GM12878 (cell line): ENCODE data around the gene MSI2. TPM values are rescaled to one million over a fixed set of nuclear protein-coding genes. Genes with fewer than 3 reads are reported as not detected.

Experiments
- E4F1 ChIP-seq: fragments of 450-650 bp; IDR thresholded peaks from 2 replicates; pipeline ENCODE4 v1.6.1; 2018; ENCODE audit warnings: borderline replicate concordance, mild to moderate bottlenecking; ENCODE audit not compliant: partially characterized antibody
- EGR1 ChIP-seq, 2 experiments: IDR thresholded peaks; 1 replicate in 1 of 2; 2 replicates in 1 of 2; pipeline ENCODE4 v1.6.1; 2011 to 2012; ENCODE audit warnings: low read depth in 2 of 2, low read length in 2 of 2, borderline replicate concordance in 1 of 2, mild to moderate bottlenecking in 1 of 2, moderate library complexity in 1 of 2
- GATAD2B ChIP-seq: fragments of 450-650 bp; conservative IDR thresholded peaks from 2 replicates; pipeline ENCODE4 v1.6.1; 2017; ENCODE audit warnings: low read depth, mild to moderate bottlenecking, moderate library complexity
- MEF2A ChIP-seq: IDR thresholded peaks from 2 replicates; pipeline ENCODE4 v1.6.1; 2011; ENCODE audit warnings: low read depth, mild to moderate bottlenecking, low read length, moderate library complexity; ENCODE audit not compliant: insufficient read depth
- SIN3A ChIP-seq: IDR thresholded peaks from 2 replicates; pipeline ENCODE4 v1.6.1; 2012; ENCODE audit warnings: low read depth, low read length, improper control_type of control experiment
- SMARCA5 ChIP-seq: fragments of 450-650 bp; IDR thresholded peaks from 2 replicates; pipeline ENCODE4 v1.6.1; 2017; ENCODE audit warnings: mild to moderate bottlenecking
- SMC3 ChIP-seq: IDR thresholded peaks from 2 replicates; pipeline ENCODE4 v1.6.1; 2011; ENCODE audit warnings: low read length, improper control_type of control experiment, borderline replicate concordance
- SUZ12 ChIP-seq: fragments of 200-600 bp; sonication (generic); IDR thresholded peaks from one replicate; pipeline ENCODE4 v1.6.1; 2018; ENCODE audit warnings: antibody characterized with exemption, mild to moderate bottlenecking; ENCODE audit not compliant: unreplicated experiment
- TCF7 ChIP-seq: IDR thresholded peaks from 2 replicates; pipeline ENCODE4 v1.6.1; 2014; ENCODE audit warnings: antibody characterized with exemption, borderline replicate concordance
- polyA plus RNA-seq, 11 experiments: library from polyadenylated mRNA; depleted of rRNA in 4 of 11; unstranded in 6 of 11; stranded (reverse) in 5 of 11; fragments of >200 nt; fragmentation: Nextera tagmentation in 4 of 11; fragmentation: Illumina TruSeq in 1 of 11; extraction: Ambion mirVana in 4 of 11; extraction: Trizol in 1 of 11; gene quantifications; 1 replicate in 1 of 11; 2 replicates in 10 of 11; pipeline versions ENCODE4 v1.2.1 to v1.2.3, GENCODE V29; 2011 to 2016; ENCODE audit warnings: inconsistent platforms in 2 of 11, missing spikeins in 2 of 11, low read depth in 1 of 11
- total RNA-seq, 4 experiments: library from RNA; depleted of rRNA in 3 of 4; stranded (reverse); fragments of >200 nt in 3 of 4; fragmentation: Illumina TruSeq in 1 of 4; extraction: Trizol in 1 of 4; gene quantifications; 2 replicates each; pipeline versions ENCODE4 v1.2.1 to v1.2.3, GENCODE V29; 2013 to 2021

MSI2 gene
- total and polyA plus RNA-seq, 10 of the 15 experiments (the other 5 are each of a cell fraction or from before 2014, with no cell fraction given) = 6.1 to 76.1 (median 42.0) TPM

GRCh38 chr17:57356153-57356718, 99.9 kb downstream of the MSI2 start (continued):
- no peak for TF ChIP-seq E4F1
- no peak for TF ChIP-seq SUZ12
- TF ChIP-seq TCF7 = no peak
- TF ChIP-seq EGR1 (IDR thresholded peaks at IDR 0.05; ENCODE audit: borderline replicate concordance in 1 of 2, low read depth in 2 of 2, low read length in 2 of 2) = no peak
- no peak for TF ChIP-seq SIN3A
- no peak; the same call in 1 of the 2 replicates for TF ChIP-seq MEF2A
- TF ChIP-seq SMC3 = no peak
- no peak for TF ChIP-seq GATAD2B
- TF ChIP-seq SMARCA5 = no peak
